Lung microvascular endothelial cell (primary cell): Measurements from ENCODE around the gene HPDL. TPM values are rescaled to one million over a fixed set of nuclear protein-coding genes. Genes with fewer than 3 reads are reported as not detected.
A peak's percentile ranks its signal among the peaks of the same experiment; 100 is the strongest.
"Not testable (repeated sequence)": the region's sequence is repeated elsewhere in the genome, so short reads cannot be mapped to it uniquely, and the experiment has no call there.

ENCODE experiments used
- DNase-seq, 2 donors: peaks; one replicate each; pipeline versions ENCODE4 v3.0.0 to v3.0.0-alpha.2; 2010; ENCODE audit warnings: low read depth in 2 of 2
- total RNA-seq: library from RNA; depleted of rRNA; stranded (reverse); fragments of >200 nt; gene quantifications from 2 replicates; pipeline ENCODE4 v1.2.1, GENCODE V29; 2014

The HPDL gene
- 0.60 and 1.3 TPM in 2 replicates for total RNA-seq

- peak; percentile 41 to 48 for DNase-seq
Observed at GRCh38 chr1:45326627-45327623, at the start of gene HPDL. HPDL (plus strand) TSS chr1:45326895; CDS start chr1:45327149, 254 bp downstream.

GRCh38 chr1:45282351-45282750 is 44.3 kb upstream of the HPDL start:
- peak; percentile 62 to 75 for DNase-seq

DNA sequence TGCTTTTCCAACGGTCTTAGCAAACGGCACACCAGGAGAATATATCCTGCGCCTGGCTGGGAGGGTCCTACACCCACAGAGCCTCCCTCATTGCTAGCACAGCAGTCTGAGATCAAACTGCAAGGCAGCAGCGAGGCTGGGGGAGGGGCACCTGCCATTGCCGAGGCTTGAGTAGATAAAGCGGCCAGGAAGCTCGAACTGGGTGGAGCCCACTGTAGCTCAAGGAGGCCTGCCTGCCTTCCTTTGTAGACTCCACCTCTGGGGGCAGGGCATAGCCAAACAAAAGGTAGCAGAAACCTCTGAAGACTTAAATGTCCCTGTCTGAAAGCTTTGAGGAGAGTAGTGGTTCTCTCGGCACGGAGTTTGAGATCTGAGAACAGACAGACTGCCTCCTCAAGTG is 41.8 kb upstream of the HPDL start:
- DNase-seq, result not testable (repeated sequence)

GRCh38 chr1:45286521-45286920 is 40.2 kb upstream of the HPDL start:
- DNase-seq, result not testable (repeated sequence)

- not testable (repeated sequence) for DNase-seq
Observed at GRCh38 chr1:45291002-45291401, 35.7 kb upstream of the HPDL start.

DNA sequence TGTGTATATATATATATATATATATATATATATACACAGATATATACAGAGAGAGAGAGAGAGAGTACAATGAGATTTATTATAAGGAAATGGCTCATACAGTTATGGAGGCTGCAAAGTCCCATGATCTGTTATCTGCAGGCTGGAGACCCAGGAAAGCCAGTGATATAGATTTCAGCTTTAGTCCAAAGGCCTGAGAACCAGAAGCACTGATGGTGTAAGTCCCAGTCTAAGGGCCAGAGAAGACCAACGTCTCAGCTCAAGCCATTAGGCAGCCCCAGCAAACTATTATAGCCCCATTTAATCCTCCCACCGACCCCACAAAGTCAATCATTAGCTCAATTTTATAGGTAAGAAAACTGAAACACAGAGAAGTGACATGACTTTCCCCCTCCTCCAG is 35.0 kb upstream of the HPDL start:
- DNase-seq, result no peak

- DNase-seq, result no peak
Observed at GRCh38 chr1:45297666-45298356, 28.9 kb upstream of the HPDL start.

GRCh38 chr1:45299296-45299695 is 27.4 kb upstream of the HPDL start:
- no peak for DNase-seq

DNA sequence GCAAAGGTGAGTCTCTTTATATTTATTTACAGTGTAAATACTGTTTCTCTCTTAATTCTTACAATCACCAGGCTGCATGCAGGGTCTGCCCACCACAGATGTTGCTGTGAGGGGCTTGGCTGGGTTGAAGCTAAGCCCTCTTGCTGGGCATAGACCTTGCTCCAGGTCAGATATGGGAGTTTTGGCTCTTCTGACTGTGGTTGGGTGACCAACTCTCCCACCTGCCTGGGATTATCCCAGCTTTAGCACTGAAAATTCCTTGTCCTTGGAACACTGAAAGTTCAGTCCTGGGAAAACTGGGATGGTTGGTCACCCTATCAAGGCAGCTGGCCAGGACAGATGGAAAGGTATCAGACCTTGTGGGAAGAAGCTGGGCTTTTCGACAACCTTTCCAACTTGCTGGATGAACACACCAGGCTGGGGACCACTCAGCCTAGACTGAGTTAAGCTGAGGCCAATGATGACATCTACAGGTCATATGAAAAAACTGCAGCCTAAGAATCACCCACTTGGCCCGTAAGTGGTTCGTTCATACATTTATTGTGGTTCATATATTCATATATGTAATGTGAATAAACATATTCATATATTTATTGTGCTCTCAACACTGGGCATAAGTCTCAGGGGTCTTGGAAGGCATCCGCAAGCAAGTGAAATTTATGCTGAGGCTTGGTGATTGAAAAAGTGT is 26.6 kb upstream of the HPDL start:
- peak; percentile 87 to 94 for DNase-seq

GRCh38 chr1:45300669-45300997 is 26.1 kb upstream of the HPDL start:
- no peak for DNase-seq

GRCh38 chr1:45302505-45303150 is 24.1 kb upstream of the HPDL start:
- no peak for DNase-seq

DNA sequence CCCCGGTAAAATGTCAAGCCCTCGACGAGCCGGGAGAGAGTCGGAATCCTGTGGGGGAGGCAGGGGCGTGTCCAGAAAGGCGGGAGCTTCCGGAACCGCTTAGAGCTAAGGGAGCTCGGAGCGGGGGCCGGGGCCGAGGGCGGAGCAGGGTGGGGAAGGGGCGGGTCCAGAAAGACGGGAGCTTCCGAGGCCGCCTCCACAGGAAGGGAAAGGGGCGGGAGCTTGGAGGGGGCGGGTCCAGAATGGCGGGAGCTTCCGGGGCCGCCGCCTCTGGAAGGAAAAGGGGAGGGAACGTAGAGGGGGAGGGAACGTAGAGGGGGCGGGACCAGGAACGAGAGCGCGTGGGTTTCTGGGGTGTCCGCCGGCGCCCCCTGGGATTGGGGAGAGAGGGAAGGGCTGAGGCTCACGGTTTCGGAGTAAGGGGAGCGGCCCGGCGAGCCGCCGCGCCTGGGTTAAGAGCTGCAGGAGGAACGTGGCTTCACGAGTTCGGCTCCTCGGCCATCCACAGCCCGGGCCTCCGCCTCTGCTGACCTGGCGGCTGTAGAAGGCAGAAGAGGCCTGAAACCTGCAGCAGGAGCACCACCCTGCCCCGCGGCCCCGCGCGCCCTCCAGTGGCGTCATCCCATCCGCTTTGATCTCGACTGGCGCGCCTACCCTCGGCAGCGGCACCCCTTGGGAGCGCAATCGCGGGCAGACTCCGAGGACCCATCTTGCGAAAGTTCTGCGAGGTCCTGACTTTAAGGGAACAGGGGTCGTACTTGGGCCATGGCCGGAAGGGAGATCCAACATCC is 23.0 kb upstream of the HPDL start:
- DNase-seq, result peak; percentile 97 to 98

GRCh38 chr1:45304311-45305081 is 22.2 kb upstream of the HPDL start:
- DNase-seq, result peak in 1 of 2 donors; percentile 3

- no peak for DNase-seq
Observed at GRCh38 chr1:45305231-45305630, 21.5 kb upstream of the HPDL start.

GRCh38 chr1:45306319-45306718 is 20.4 kb upstream of the HPDL start:
- DNase-seq, result peak in 1 of 2 donors; percentile 81

GRCh38 chr1:45306905-45307304 is 19.8 kb upstream of the HPDL start:
- DNase-seq, result no peak

GRCh38 chr1:45314266-45314665 is 12.4 kb upstream of the HPDL start:
- no peak for DNase-seq

DNA sequence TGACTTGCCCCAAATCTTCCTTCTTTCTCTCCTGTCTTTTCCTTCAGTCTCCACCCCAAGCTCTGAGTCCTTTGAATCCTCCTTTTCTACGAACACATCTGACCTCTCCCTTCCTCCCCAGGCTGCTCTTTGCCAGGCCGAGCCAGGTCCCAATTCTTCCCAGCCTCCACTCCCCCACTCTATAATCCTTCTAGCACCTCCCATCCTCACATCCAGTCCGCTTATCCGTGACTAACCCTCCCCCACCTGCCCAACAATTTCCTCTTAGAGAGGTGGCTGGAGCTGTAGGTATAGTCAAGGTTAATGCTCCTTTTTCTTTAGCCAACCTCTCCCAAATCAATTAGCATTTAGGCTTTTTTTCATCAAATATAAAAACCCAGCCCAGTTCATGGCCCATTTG is 9.5 kb upstream of the HPDL start:
- DNase-seq, result no peak

GRCh38 chr1:45319761-45320160 is 6.9 kb upstream of the HPDL start:
- DNase-seq, result no peak

GRCh38 chr1:45321444-45321843 is 5.3 kb upstream of the HPDL start:
- no peak for DNase-seq
